Ishikawa (cell line): ENCODE data around the gene GALK1.

Experiments used
- CEBPB ChIP-seq: IDR thresholded peaks from 2 replicates; pipeline ENCODE4 v1.6.1; 2012
- CREB1 ChIP-seq: IDR thresholded peaks from 2 replicates; pipeline ENCODE4 v1.6.1; 2012; ENCODE audit warnings: low read depth
- EGR1 ChIP-seq: IDR thresholded peaks from 2 replicates; pipeline ENCODE4 v1.6.1; 2012
- EP300 ChIP-seq: IDR thresholded peaks from 2 replicates; pipeline ENCODE4 v1.6.1; 2012; ENCODE audit warnings: borderline replicate concordance
- FOXM1 ChIP-seq: IDR thresholded peaks from 2 replicates; pipeline ENCODE4 v1.6.1; 2012; ENCODE audit warnings: low read depth, borderline replicate concordance
- NFIC ChIP-seq: IDR thresholded peaks from 2 replicates; pipeline ENCODE4 v1.6.1; 2012
- RAD21 ChIP-seq: IDR thresholded peaks from 2 replicates; pipeline ENCODE4 v1.6.1; 2012; ENCODE audit warnings: low read depth
- TAF1 ChIP-seq: IDR thresholded peaks from 2 replicates; pipeline ENCODE4 v1.6.1; 2012; ENCODE audit warnings: low read depth, mild to moderate bottlenecking
- TCF12 ChIP-seq: IDR thresholded peaks from 2 replicates; pipeline ENCODE4 v1.6.1; 2012; ENCODE audit warnings: low read depth
- TEAD4 ChIP-seq: IDR thresholded peaks from 2 replicates; pipeline ENCODE4 v1.6.1; 2012
- YY1 ChIP-seq: IDR thresholded peaks from 2 replicates; pipeline ENCODE4 v1.6.1; 2012; ENCODE audit warnings: low read depth
- ZBTB7A ChIP-seq: IDR thresholded peaks from 2 replicates; pipeline ENCODE4 v1.6.1; 2012; ENCODE audit warnings: low read depth
- TF ChIP-seq, protein P1 (sequence below): IDR thresholded peaks from 2 replicates; pipeline ENCODE4 v1.6.1; 2012
- TF ChIP-seq, protein P2 (sequence below): IDR thresholded peaks from 2 replicates; pipeline ENCODE4 v1.6.1; 2012; ENCODE audit warnings: low read depth, mild to moderate bottlenecking
- TF ChIP-seq, protein P3 (sequence below): IDR thresholded peaks from 2 replicates; pipeline ENCODE4 v1.6.1; 2012

GALK1 gene

DNA sequence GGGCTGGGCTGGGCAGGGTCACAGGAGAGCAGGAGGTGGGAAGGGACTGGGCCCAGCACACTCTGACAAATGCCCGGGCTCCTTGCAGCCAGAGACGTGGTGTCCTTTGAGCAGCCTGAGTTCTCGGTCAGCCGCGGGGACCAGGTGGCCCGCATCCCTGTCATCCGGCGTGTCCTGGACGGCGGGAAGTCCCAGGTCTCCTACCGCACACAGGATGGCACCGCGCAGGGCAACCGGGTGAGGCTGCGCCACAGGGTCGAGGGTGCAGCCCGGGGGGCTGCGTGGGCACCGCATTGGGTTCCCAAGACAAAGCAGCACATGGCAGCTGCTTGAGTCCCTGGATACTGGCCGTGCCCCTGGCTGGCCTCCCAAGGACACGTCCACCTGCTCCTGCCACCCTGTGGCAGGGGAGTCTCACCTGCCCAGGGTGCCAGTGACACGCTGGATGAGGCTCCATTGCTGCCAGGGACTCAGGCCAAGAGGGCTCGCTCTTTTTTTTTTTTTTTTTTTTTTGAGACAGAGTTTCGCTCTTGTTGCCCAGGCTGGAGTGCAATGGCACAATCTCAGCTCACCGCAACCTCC lies 21.3 kb downstream of the GALK1 start:
- TF ChIP-seq TCF12 (no peak), NFIC (no peak), TEAD4 (no peak), YY1 (no peak), CREB1 (no peak), CEBPB (no peak), EGR1 (no peak), ZBTB7A (no peak), TAF1 (no peak), EP300 (no peak)
- TF ChIP-seq, protein P1, sequence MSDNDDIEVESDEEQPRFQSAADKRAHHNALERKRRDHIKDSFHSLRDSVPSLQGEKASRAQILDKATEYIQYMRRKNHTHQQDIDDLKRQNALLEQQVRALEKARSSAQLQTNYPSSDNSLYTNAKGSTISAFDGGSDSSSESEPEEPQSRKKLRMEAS, result no peak

DNA sequence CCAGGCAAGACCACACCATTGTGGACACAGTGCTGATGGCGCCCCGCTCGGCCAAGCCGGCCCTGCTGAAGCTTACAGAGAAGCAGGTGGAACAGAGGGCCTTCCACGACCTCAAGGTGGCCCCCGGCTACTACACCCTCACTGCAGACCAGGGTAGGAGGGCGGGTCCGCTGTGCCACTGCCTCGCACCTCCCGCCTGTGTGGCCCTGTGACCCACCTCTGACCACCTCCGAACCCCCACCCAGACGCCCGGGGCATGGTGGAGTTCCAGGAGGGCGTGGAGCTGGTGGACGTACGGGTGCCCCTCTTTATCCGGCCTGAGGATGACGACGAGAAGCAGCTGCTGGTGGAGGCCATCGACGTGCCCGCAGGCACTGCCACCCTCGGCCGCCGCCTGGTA lies 22.7 kb downstream of the GALK1 start:
- TF ChIP-seq NFIC, result no peak
- TF ChIP-seq EP300, result no peak
- TF ChIP-seq, protein P2, sequence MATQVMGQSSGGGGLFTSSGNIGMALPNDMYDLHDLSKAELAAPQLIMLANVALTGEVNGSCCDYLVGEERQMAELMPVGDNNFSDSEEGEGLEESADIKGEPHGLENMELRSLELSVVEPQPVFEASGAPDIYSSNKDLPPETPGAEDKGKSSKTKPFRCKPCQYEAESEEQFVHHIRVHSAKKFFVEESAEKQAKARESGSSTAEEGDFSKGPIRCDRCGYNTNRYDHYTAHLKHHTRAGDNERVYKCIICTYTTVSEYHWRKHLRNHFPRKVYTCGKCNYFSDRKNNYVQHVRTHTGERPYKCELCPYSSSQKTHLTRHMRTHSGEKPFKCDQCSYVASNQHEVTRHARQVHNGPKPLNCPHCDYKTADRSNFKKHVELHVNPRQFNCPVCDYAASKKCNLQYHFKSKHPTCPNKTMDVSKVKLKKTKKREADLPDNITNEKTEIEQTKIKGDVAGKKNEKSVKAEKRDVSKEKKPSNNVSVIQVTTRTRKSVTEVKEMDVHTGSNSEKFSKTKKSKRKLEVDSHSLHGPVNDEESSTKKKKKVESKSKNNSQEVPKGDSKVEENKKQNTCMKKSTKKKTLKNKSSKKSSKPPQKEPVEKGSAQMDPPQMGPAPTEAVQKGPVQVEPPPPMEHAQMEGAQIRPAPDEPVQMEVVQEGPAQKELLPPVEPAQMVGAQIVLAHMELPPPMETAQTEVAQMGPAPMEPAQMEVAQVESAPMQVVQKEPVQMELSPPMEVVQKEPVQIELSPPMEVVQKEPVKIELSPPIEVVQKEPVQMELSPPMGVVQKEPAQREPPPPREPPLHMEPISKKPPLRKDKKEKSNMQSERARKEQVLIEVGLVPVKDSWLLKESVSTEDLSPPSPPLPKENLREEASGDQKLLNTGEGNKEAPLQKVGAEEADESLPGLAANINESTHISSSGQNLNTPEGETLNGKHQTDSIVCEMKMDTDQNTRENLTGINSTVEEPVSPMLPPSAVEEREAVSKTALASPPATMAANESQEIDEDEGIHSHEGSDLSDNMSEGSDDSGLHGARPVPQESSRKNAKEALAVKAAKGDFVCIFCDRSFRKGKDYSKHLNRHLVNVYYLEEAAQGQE, result no peak
- TF ChIP-seq ZBTB7A, result no peak
- TF ChIP-seq CEBPB, result no peak
- TF ChIP-seq, protein P1, result no peak
- TF ChIP-seq EGR1, result no peak

DNA sequence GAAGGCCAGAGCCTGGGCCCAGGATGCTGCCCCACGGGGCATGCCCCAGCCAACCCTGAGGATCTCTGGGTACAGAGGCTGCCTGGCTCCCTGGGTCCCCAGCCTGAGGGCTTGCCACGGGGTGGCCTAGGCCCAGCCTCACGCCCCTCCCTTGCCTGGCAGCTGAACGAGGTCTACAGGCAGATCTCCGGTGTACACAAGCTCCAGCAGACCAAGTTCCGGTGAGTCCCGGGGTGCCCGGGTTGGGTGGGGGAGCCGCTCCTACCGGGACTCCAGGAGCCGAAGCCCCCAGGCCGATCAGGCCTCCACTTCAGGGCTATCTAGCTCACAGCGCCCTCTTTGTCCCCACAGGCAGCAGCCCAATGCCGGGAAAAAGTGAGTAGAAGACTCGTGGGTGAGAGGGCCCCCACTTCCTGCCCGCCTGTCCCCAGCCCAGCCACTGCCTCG lies 24.3 kb downstream of the GALK1 start:
- TF ChIP-seq, protein P2, result no peak

DNA sequence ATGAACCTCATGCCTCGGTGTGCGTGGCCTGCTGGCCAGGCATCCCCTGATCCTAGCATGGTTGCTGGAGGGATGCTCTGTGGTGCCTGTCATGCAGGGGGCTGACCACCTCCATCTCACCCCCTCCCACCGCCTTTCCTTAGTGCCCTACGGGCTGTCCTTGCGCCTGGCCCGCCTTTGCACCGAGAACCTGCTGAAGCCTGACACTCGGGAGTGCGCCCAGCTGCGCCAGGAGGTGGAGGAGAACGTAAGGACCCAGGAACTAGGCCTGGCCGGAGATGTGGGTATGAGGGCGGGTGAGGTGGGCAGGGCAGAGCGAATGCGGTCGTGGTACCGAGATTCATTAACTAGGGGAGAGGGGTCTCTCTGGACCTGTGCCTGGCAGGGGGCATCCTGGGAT lies 24.8 kb downstream of the GALK1 start:
- TF ChIP-seq FOXM1, result no peak
- no peak for TF ChIP-seq RAD21
- no peak for TF ChIP-seq TCF12
- TF ChIP-seq TEAD4, result no peak
- TF ChIP-seq, protein P2, result no peak
- TF ChIP-seq, protein P1, result no peak
- TF ChIP-seq ZBTB7A, result no peak
- no peak for TF ChIP-seq NFIC
- TF ChIP-seq CEBPB, result no peak
- no peak for TF ChIP-seq EP300
- TF ChIP-seq CREB1, result no peak
- no peak for TF ChIP-seq YY1
- no peak for TF ChIP-seq EGR1

DNA sequence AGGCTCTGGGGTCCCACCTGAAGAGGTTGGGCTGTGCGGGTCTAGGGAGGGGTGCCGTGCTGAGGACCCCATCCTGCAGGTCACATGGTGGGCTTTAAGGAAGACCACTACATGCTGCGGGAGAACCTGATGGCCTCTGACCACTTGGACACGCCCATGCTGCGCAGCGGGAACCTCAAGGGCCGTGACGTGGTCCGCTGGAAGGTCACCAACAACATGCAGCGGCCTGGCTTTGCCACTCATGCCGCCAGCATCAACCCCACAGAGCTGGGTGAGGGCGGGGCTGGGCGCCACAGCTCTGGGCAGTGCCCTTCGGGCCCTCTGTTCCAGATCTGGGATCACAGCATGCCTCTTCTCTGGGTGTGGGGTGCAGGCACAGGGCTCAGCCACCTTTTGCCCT lies 25.2 kb downstream of the GALK1 start:
- TF ChIP-seq CREB1 (no peak), NFIC (no peak), EP300 (no peak), RAD21 (no peak), TAF1 (no peak), FOXM1 (no peak), YY1 (no peak), EGR1 (no peak), TCF12 (no peak), CEBPB (no peak), ZBTB7A (no peak), TEAD4 (no peak)
- TF ChIP-seq, protein P1, result no peak
- TF ChIP-seq, protein P3, sequence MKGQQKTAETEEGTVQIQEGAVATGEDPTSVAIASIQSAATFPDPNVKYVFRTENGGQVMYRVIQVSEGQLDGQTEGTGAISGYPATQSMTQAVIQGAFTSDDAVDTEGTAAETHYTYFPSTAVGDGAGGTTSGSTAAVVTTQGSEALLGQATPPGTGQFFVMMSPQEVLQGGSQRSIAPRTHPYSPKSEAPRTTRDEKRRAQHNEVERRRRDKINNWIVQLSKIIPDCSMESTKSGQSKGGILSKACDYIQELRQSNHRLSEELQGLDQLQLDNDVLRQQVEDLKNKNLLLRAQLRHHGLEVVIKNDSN, result no peak
